Skeletal muscle tissue (tissue), 4 donors: ENCODE measurements around the gene C2CD4C. TPM values are rescaled to one million over a fixed set of nuclear protein-coding genes. Genes with fewer than 3 reads are reported as not detected.
"Not testable (repeated sequence)": the region's sequence is repeated elsewhere in the genome, so short reads cannot be mapped to it uniquely, and the experiment has no call there.

Experiments used
- H3K27ac ChIP-seq: one replicate; pipeline ENCODE4 v1.7.0; 2013; ENCODE audit warnings: mild to moderate bottlenecking, low read depth, low read length, inconsistent platforms
- H3K27me3 ChIP-seq, 3 donors: one replicate each; pipeline ENCODE4 v1.7.0; 2013; ENCODE audit warnings: low read length in 3 of 3; ENCODE audit not compliant: control insufficient read depth in 3 of 3, insufficient read depth in 3 of 3
- H3K36me3 ChIP-seq, 3 donors: one replicate each; pipeline ENCODE4 v1.7.0; 2013; ENCODE audit warnings: low read length in 3 of 3; ENCODE audit not compliant: control insufficient read depth in 3 of 3, insufficient read depth in 3 of 3
- H3K4me1 ChIP-seq, 3 donors: one replicate each; pipeline ENCODE4 v1.7.0; 2013; ENCODE audit warnings: low read length in 3 of 3, mild to moderate bottlenecking in 3 of 3; ENCODE audit not compliant: control insufficient read depth in 3 of 3, insufficient read depth in 3 of 3
- H3K4me3 ChIP-seq, 3 donors: one replicate each; pipeline ENCODE4 v1.7.0; 2013; ENCODE audit warnings: low read length in 3 of 3
- H3K9ac ChIP-seq, 3 donors: one replicate each; pipeline ENCODE4 v1.7.0; 2013; ENCODE audit warnings: low read length in 3 of 3, mild to moderate bottlenecking in 3 of 3, moderate library complexity in 2 of 3, low read depth in 1 of 3
- H3K9me3 ChIP-seq, 3 donors: one replicate each; pipeline ENCODE4 v1.7.0; 2013; ENCODE audit warnings: low read length in 3 of 3; ENCODE audit not compliant: control insufficient read depth in 3 of 3
- total RNA-seq: library from RNA; depleted of rRNA; stranded (reverse); fragments of >200 nt; gene quantifications from one replicate; pipeline ENCODE4 v1.2.3, GENCODE V29; 2014
- donor health status: Osteomylitis.

The C2CD4C gene
- total RNA-seq, 1 donor from 2014 or later: 0.52 TPM

DNA sequence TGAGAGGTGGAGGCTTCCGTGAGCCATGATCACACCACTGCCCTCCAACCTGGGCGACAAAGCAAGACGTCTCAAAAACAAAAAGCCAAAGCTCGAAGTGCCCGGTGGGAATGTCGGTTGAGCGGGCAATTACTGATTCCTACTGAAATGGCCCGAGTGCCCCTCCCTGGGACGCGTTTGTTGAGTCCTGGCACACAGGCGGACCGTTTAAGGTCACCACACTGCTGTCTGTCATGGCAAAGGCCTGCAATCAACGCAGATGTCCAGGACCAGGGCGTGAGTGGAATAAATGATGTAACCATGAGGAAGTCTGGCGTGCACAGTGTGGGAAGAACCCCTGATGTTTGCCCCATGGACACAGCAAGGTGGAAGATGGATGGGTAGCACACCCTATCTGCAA, 19.2 kb upstream of the C2CD4C start:
- Histone ChIP-seq H3K9ac (peak overlapping the region in 1 of 3 donors; percentile 54), H3K9me3 (no peaks in the 10 kb centered on the region), H3K27ac (no peak overlapping the region), H3K4me1 (peaks cover 0 to 6% (median 0%) of the 10 kb centered on the region in 3 donors), H3K27me3 (peaks cover 0 to 3% (median 0%) of the 10 kb centered on the region in 3 donors), H3K36me3 (peaks cover 0 to 8% (median 5%) of the 10 kb centered on the region in 3 donors), H3K4me3 (peak overlapping the region in 2 of 3 donors; percentile 1 to 43)

DNA sequence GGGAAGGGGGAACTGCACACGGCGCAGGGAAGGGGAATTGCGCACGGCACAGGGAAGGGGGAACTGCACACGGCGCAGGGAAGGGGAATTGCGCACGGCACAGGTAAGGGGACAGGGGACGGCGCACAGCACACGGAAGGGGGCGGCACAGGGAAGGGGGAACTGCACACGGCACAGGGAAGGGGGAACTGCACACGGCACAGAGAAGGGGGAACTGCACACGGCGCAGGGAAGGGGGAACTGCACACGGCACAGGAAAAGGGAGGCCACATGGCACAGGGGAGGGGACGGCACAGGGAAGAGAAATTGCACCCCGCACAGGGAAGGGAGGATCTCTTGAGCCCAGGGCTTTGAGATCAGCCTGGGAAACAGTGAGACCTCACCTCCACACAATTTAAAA, 18.7 kb upstream of the C2CD4C start:
- not testable (repeated sequence) for H3K27ac ChIP-seq, H3K27me3 ChIP-seq, H3K36me3 ChIP-seq, H3K9me3 ChIP-seq, H3K4me1 ChIP-seq
- H3K4me3 ChIP-seq: peak overlapping the region in 2 of 3 donors; percentile 1 to 43
- H3K9ac ChIP-seq: peak overlapping the region in 1 of 3 donors; percentile 54

DNA sequence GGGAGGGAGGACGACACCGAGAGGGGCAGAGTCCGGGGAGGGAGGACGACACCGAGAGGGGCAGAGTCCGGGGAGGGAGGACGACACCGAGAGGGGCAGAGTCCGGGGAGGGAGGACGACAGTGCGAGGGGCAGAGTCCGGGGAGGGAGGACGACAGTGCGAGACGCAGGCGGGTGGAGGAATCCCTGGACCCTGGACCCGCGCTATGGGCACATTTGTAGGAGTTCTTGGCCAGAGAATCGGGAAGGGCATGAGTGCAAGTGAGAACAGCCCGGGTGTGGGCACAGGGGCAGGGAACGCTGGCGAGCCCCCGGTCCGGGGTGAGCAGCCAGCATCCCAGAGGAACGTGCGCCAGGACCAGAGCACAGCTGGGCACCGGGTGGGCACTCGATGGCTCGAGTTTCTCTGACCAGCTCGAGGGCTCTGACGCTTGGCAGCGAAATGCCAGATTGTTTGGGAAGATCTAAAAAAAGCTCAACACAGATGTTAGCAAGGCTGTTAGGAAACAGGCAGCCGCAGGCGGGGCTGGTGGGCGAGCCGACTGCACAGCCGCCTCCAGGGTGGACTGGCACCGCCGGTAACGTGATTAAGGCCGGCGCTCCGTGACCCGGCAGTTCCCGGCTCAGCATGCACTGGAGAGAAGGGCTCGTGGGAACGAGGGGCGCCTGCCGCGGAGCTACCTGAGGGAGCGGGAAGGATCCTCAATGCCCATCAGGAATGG, 17.9 kb upstream of the C2CD4C start:
- Histone ChIP-seq H3K27me3 (peaks cover 0 to 3% (median 0%) of the 10 kb centered on the region in 3 donors), H3K9ac (peak overlapping the region in 1 of 3 donors; percentile 50), H3K9me3 (no peaks in the 10 kb centered on the region), H3K4me3 (peak overlapping the region in 2 of 3 donors; percentile 13 to 14), H3K27ac (no peak overlapping the region), H3K4me1 (peaks cover 0 to 6% (median 0%) of the 10 kb centered on the region in 3 donors), H3K36me3 (peaks cover 0 to 8% (median 5%) of the 10 kb centered on the region in 3 donors)

DNA sequence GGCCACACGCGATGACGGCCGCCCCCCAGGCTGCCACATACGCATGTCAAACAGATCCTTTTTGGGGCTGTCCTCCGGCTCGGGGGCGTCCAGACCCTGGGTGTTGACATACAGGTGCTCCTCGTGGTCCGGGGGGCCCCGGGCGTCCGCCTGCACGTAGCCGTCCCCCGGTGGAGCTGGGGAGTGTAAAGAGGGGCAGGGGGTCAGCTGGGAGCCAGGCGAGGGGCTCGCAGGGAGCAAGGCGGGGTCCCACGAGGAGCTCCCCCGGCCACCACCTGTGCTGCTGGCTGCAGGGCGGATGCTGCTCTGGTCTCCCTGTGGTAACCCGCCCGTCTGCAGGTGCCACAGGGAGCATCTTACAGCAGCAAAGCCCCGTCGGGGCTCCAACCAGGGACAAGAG, 16.1 kb upstream of the C2CD4C start:
- Histone ChIP-seq H3K9ac (no peak overlapping the region), H3K4me3 (no peak overlapping the region), H3K27me3 (peaks cover 0 to 3% (median 0%) of the 10 kb centered on the region in 3 donors), H3K4me1 (peaks cover 0 to 6% (median 0%) of the 10 kb centered on the region in 3 donors), H3K9me3 (no peaks in the 10 kb centered on the region), H3K36me3 (peaks cover 0 to 6% (median 5%) of the 10 kb centered on the region in 3 donors), H3K27ac (no peak overlapping the region)

DNA sequence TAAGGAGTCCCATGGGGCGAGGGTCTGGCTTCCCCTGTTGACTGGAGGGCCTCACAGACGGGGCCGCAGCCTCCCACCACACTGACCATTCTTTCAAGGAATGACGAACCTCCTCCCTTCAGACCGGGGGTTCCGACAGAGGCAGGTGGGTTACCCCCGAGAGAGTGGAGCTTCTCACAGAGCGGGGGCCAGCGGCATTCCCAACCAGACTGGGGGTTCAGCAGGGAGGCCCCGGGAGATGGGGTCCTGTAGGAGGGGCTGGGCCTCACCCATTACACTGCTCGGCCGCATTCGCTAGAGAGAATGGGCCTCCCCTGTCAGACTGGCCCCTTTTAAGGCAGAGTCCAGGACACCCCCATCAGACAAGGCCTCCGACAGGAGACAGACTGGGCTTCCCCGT, 15.6 kb upstream of the C2CD4C start:
- Histone ChIP-seq H3K9me3 (no peaks in the 10 kb centered on the region), H3K4me1 (peaks cover 0 to 9% (median 3%) of the 10 kb centered on the region in 3 donors), H3K27me3 (peaks cover 0 to 3% (median 0%) of the 10 kb centered on the region in 3 donors), H3K36me3 (peaks cover 0 to 5% (median 2%) of the 10 kb centered on the region in 3 donors), H3K4me3 (no peak overlapping the region), H3K9ac (no peak overlapping the region), H3K27ac (no peak overlapping the region)

DNA sequence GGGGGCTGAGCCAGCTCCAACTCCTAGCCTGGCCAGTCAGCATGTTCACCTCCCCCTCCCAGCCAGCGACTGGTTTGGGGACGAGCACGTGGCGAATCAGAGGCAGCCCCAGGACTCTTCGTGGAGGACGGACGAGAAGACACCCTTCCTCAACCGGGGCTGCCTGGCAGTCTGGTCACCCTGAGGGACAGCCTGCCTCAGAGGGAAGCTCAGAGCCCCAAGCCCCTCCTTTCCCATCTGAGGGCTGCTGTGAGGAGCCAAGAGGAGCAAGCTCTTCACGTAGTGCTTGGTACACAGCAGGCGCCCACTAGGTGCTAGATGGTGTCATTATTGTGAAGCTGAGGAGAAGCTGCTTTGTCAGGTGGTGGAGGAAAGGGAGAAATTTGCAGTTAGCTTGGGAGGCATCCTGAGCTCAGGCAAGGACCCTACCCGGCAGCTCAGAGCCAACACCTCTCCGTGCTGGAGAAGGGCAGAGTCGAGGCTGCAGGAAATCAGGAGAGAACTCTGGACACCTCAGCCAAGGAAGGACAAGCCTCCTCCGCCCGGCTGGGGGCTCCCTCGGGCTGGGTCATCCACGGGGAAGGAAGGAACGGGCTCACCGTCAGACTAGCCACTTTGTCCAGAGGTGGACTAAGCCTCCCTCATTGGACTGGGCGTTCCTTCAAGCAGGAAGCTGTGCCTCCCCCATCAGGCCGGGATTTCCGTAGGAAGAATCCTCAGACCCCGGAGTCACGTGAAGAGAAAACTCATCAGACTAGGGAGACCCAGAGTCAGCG, 14.9 kb upstream of the C2CD4C start:
- peaks cover 0 to 9% (median 3%) of the 10 kb centered on the region in 3 donors for H3K4me1 ChIP-seq
- peaks cover 0 to 3% (median 0%) of the 10 kb centered on the region in 3 donors for H3K27me3 ChIP-seq
- H3K27ac ChIP-seq: no peak overlapping the region
- no peak overlapping the region for H3K4me3 ChIP-seq
- no peaks in the 10 kb centered on the region for H3K9me3 ChIP-seq
- H3K9ac ChIP-seq: no peak overlapping the region
- H3K36me3 ChIP-seq: peaks cover 0 to 5% (median 2%) of the 10 kb centered on the region in 3 donors

DNA sequence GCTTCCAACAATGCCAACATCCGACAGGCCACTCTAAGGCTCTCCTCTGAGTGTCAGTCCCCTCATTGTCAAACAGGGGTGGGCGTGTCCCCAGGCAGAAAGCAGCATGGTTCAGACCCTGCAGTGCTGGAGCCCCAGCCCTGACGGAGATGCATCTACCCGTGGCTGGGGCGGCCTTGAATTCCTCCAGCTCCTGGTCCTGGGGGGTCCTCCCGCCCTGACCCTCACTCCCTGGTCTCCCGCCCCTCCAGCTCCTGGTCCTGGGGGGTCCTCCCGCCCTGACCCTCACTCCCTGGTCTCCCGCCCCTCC, 13.9 kb upstream of the C2CD4C start:
- not testable (repeated sequence) for H3K36me3 ChIP-seq, H3K9ac ChIP-seq, H3K4me3 ChIP-seq, H3K27ac ChIP-seq, H3K27me3 ChIP-seq, H3K4me1 ChIP-seq, H3K9me3 ChIP-seq

DNA sequence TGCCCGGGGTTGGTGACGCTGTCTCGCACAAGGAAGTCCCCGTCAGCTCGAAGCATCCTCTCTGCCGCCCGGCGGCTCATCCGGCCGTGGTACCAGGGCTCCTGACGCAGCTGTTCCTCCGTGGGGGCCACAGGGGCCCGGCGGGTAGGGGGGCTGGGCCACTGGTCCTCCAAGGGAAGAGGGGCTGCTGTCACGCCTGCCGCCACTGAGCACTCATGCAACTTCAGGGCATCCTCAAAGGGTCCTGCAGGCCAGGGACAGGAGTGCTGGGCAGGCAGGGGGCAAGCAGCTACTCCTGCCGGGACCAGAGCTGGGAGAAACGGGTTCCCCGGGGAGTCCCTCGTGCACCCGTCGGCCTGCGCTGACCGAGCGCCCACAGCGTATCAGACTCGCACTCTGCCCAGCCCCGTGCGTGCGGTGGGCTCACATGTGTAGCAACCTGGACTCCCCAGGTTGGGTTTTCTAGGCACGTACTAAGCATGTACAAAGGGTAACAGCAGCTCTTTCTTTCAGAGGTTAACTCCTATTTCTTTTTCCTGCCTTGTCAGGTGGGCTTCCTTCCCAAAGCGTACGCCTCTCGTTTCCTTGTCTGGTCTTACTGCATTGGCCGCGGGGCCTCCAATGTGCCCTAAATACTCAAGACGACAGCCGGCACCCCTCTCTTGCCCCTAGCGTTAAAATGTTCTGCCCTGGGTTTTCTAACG, 13.4 kb upstream of the C2CD4C start:
- no peak overlapping the region for H3K9ac ChIP-seq
- H3K9me3 ChIP-seq: no peaks in the 10 kb centered on the region
- peaks cover 0 to 2% (median 2%) of the 10 kb centered on the region in 3 donors for H3K36me3 ChIP-seq
- H3K4me1 ChIP-seq: peaks cover 0 to 5% (median 3%) of the 10 kb centered on the region in 3 donors
- H3K4me3 ChIP-seq: no peak overlapping the region
- no peak overlapping the region for H3K27ac ChIP-seq
- peaks cover 0 to 3% (median 1%) of the 10 kb centered on the region in 3 donors for H3K27me3 ChIP-seq

DNA sequence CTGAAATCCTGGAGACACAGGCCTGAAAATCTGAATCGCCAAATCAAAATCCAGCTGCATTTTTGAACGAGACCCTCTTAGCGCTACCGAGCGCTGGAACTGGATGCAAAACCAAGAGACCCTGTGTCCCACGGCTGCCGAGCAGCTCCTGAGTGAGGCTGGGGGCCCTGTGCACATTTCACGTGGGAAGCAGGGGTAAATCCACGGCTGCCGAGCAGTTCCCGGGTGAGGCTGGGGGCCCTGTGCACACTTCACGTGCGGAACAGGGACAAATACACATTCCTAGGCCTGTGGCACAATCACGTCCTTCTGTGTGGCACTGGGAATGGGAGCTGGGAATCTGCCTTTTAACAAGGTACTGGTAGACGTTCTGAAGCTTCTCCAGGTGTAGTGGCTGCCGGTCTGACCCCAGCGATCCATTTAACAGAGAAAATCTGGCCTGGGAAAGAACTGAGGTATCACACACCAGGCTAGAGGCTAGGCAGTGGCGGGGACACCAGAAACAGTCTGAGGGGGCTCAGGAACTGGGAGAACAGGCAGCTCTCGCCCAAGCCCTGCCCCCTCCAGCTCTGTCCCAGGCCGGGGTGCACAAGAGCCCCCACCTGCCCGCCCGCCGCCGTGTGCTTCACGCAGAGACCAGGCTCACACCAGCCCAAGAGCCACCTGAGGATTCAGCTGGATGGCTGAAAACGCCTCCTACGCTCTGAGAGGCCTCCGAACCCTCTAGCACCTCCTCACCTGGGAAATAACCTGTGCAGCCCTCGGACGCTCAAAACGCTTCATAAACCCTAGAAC, 11.0 kb upstream of the C2CD4C start:
- H3K9me3 ChIP-seq: no peaks in the 10 kb centered on the region
- no peak overlapping the region for H3K4me3 ChIP-seq
- no peak overlapping the region for H3K27ac ChIP-seq
- peaks cover 0 to 2% (median 2%) of the 10 kb centered on the region in 3 donors for H3K36me3 ChIP-seq
- H3K27me3 ChIP-seq: peaks cover 0 to 4% (median 2%) of the 10 kb centered on the region in 3 donors
- peaks cover 0 to 3% (median 3%) of the 10 kb centered on the region in 3 donors for H3K4me1 ChIP-seq
- H3K9ac ChIP-seq: peak overlapping the region in 1 of 3 donors; percentile 25
